Choroid plexus epithelial cell (primary cell): Measurements from ENCODE around the gene TAF1C.

Experiments
- DNase-seq: peaks from one replicate; pipeline ENCODE4 v3.0.0-alpha.2; 2010; ENCODE audit warnings: low read depth
- H3K4me3 ChIP-seq: 2 replicates; pipeline ENCODE4 v1.5.1; 2011; ENCODE audit warnings: low read depth, mild to moderate bottlenecking, control low read depth, low read length, moderate library complexity
- CTCF ChIP-seq: conservative IDR thresholded peaks from 2 replicates; pipeline ENCODE4 v1.5.1; 2011; ENCODE audit warnings: low read depth, mild to moderate bottlenecking, control low read depth, inconsistent platforms, low read length, moderate library complexity

TAF1C gene

GRCh38 chr16:84143784-84144199 lies 43.1 kb downstream of the TAF1C start:
- TF ChIP-seq CTCF: no peak
- peak overlapping the region; percentile 89 for H3K4me3 ChIP-seq
- no peak for DNase-seq

- TF ChIP-seq CTCF: no peak
- no peak overlapping the region for H3K4me3 ChIP-seq
- no peak for DNase-seq
Measured at GRCh38 chr16:84143081-84143480, 43.8 kb downstream of the TAF1C start.

DNA sequence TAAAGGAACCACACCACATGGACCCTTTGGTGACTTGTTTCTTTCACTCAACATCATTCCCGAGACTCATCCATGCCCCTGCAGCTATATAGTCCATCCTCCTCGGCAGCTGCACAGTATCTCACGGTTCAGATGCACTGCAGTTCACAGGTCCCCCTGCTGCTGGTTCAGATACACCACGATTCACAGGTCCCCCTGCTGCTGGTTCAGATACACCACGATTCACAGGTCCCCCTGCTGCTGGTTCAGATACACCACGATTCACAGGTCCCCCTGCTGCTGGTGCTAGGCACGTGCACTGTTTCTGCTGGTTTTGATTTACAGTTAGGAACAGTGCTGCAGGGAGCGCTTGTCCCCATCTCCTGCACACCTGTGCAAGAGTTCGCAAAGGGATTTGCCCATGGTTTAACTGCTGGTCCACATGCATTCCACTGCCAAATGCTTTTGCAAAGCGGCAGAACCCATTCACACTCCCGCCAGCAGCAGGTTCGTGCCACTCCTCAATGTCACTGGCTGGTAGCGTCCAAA lies 45.6 kb downstream of the TAF1C start:
- DNase-seq: no peak
- peak; percentile 26 for TF ChIP-seq CTCF
- H3K4me3 ChIP-seq: no peak overlapping the region

DNA sequence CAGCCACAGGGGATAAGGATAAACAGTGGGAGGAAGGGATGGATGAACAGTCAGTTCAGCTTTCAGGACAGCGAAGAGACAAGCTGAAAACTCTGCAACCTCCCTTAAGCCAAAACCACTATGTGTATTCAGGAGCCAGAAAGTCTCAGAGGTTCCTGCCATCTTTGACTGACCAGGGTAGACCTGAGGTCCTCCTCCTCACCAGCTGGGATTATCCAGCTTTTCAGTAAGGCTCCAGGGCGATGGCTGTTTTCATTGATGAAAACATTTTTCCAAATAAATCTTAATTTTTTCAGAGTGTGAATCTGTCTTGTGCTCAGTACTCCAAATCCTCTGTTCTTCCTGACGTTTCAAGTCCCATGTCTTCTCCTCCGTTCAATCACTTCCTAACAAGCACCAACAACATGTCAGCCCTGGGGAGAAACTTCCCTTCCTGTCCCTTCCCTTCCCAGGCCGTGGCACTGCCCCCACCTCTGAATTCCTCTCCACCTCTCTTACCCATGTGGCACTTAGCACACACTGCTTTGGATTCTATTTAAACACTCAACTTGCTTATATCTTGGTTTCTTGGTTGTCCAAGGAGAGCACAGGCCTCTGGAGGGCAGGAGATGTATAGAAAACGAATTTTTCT lies 47.1 kb downstream of the TAF1C start:
- no peak for TF ChIP-seq CTCF
- DNase-seq: no peak
- H3K4me3 ChIP-seq: no peak overlapping the region

DNA sequence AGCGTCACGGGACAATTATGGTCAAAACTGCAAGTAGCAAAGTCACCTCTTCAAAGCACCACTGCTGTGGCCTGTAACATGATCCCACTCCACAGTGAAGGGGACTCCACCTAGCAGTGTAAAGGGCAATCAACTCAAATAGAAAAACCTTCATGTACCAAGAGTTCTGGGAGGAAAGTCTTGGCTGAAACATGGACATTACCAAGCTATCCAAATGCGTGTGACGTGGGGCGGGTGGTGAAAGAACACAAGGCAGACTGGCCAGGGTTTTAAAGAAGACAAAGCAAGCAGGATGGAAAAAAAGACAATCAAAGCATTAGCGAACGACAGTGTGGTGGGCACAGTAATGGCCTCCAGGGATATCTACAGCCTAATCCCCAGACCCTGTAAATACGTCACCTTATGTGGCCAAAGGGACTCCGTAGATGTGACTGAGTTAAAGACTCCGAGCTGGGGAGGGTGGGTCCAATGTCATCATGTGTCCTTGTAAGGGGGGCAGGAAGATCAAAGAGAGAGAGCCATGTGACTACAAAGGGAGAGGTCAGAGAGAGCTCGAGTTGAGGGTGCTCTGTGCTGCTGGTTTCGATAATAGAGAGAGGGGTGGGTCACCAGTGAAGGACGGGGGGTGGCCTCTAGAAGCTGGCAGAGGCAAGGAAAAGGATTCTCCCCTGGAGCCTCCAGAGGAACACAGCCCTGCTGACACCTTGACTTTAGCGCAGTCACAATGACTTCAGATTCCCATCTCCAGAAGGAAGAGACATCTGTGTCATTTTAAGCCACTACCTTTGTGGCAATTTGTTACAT lies 47.8 kb downstream of the TAF1C start:
- DNase-seq: peak; percentile 46
- no peak overlapping the region for H3K4me3 ChIP-seq
- no peak for TF ChIP-seq CTCF

- TF ChIP-seq CTCF: no peak
- DNase-seq: no peak
- no peak overlapping the region for H3K4me3 ChIP-seq
Measured at GRCh38 chr16:84138500-84138823, 48.4 kb downstream of the TAF1C start.
